Sigmoid colon (tissue), 7 donors: ENCODE data around the gene FLNB. TPM values are rescaled to one million over a fixed set of nuclear protein-coding genes. Genes with fewer than 3 reads are reported as not detected.
A peak's percentile ranks its signal among the peaks of the same experiment; 100 is the strongest.

Experiments
- DNase-seq: peaks from one replicate; pipeline ENCODE4 v3.0.0-alpha.2; 2019
- H3K27ac ChIP-seq, 4 donors: fragments of 200-600 bp; sonication (generic); one replicate each; pipeline ENCODE4 v1.5.1; 2016 to 2019; ENCODE audit warnings: mild to moderate bottlenecking in 1 of 4
- H3K27me3 ChIP-seq, 3 donors: fragments of 200-600 bp; sonication (generic); one replicate each; pipeline ENCODE4 v1.5.1; 2019; ENCODE audit warnings: mild to moderate bottlenecking in 1 of 3
- H3K36me3 ChIP-seq, 4 donors: fragments of 200-600 bp; sonication (generic); one replicate each; pipeline ENCODE4 v1.5.1; 2016 to 2019
- H3K4me1 ChIP-seq, 4 donors: fragments of 200-600 bp; sonication (generic); one replicate each; pipeline ENCODE4 v1.5.1; 2017 to 2019
- H3K4me3 ChIP-seq, 4 donors: fragments of 200-600 bp; sonication (generic); one replicate each; pipeline ENCODE4 v1.5.1; 2017 to 2019; ENCODE audit warnings: mild to moderate bottlenecking in 2 of 4, moderate library complexity in 1 of 4
- H3K9me3 ChIP-seq, 4 donors: fragments of 200-600 bp in 3 of 4; sonication (generic) in 3 of 4; one replicate each; pipeline versions ENCODE4 v1.5.1 to v1.6.1; 2013 to 2019
- CTCF ChIP-seq, 4 experiments: fragments of 450-650 bp in 3 of 4; fragments of 200-600 bp in 1 of 4; IDR thresholded peaks; one replicate each; pipeline ENCODE4 v1.5.1; 2016 to 2019; ENCODE audit warnings: antibody characterized with exemption in 4 of 4, mild to moderate bottlenecking in 3 of 4, moderate library complexity in 2 of 4
- EP300 ChIP-seq, 4 donors: sonication (generic); formaldehyde crosslinking; IDR thresholded peaks; one replicate each; pipeline ENCODE4 v1.6.1; 2017; ENCODE audit warnings: antibody characterized with exemption in 4 of 4
- POLR2A ChIP-seq, 2 donors: fragments of 450-650 bp; IDR thresholded peaks; one replicate each; pipeline ENCODE4 v1.6.1; 2016; ENCODE audit warnings: antibody characterized with exemption in 2 of 2, mild to moderate bottlenecking in 2 of 2, moderate library complexity in 2 of 2
- POLR2AphosphoS5 ChIP-seq, 4 donors: sonication (generic); formaldehyde crosslinking; IDR thresholded peaks; one replicate each; pipeline ENCODE4 v1.6.1; 2017; ENCODE audit warnings: antibody characterized with exemption in 4 of 4
- WGBS, 2 donors: extraction: QIAGEN DNeasy Blood & Tissue Kit; methylation state at CpG; one replicate each; pipeline ENCODE4 v1.1.7; 2013; 5-methylcytosine and 5-hydroxymethylcytosine counted together
- intact Hi-C: fragments of 100-400 bp; cut with DNase I; formaldehyde crosslinking; loops from one replicate; pipeline ENCODE4 v1.15.1; 2023
- polyA plus RNA-seq, 3 donors: library from polyadenylated mRNA; stranded (reverse); fragments of 200-250 nt; gene quantifications; one replicate each; pipeline ENCODE4 v1.2.3, GENCODE V29; 2013
- total RNA-seq, 4 donors: library from RNA; depleted of rRNA; stranded (reverse); fragments of >200 nt; gene quantifications; one replicate each; pipeline ENCODE4 v1.1.0, GENCODE V29; 2016
- donor health status: healthy with polysubstance abuse.
- donor health status: Bipolar disorder and iron deficiency.
- donor health status: healthy.

FLNB gene
- total and polyA plus RNA-seq, 7 donors, result 51.7 to 277 (median 109) TPM

- no peaks in the 10 kb centered on the region for H3K27me3 ChIP-seq
- intact Hi-C loops, result no loop called here
- no peaks in the 10 kb centered on the region for H3K9me3 ChIP-seq
- TF ChIP-seq EP300 (IDR thresholded peaks at IDR 0.05) (no peak), POLR2A (IDR thresholded peaks at IDR 0.05) (no peak), POLR2AphosphoS5 (IDR thresholded peaks at IDR 0.05) (no peak), CTCF (IDR thresholded peaks at IDR 0.05) (no peak)
- H3K27ac ChIP-seq, result peak overlapping the region in 3 of 4 donors; percentile 37 to 66 (median 52)
- WGBS, 2 donors, result 91 to 92% methylated on average over 14 of the region's 14 CpGs
- H3K4me1 ChIP-seq, result peaks cover 0 to 24% (median 15%) of the 10 kb centered on the region in 4 donors
- H3K4me3 ChIP-seq, result no peak overlapping the region
- DNase-seq, result no peak
- H3K36me3 ChIP-seq, result peaks cover 24 to 99% (median 71%) of the 10 kb centered on the region in 4 donors
Measured at GRCh38 chr3:58150130-58150809, 142.0 kb downstream of the FLNB start.

GRCh38 chr3:58150810-58151199, 142.6 kb downstream of the FLNB start:
- DNase-seq, result no peak
- Histone ChIP-seq H3K36me3 (peaks cover 24 to 99% (median 70%) of the 10 kb centered on the region in 4 donors), H3K27me3 (no peaks in the 10 kb centered on the region), H3K9me3 (no peaks in the 10 kb centered on the region), H3K27ac (peak overlapping the region in 3 of 4 donors; percentile 37 to 66 (median 52)), H3K4me1 (peaks cover 0 to 24% (median 15%) of the 10 kb centered on the region in 4 donors), H3K4me3 (no peak overlapping the region)
- no peak for TF ChIP-seq POLR2AphosphoS5 (IDR thresholded peaks at IDR 0.05)
- no peak for TF ChIP-seq CTCF (IDR thresholded peaks at IDR 0.05)
- TF ChIP-seq POLR2A (IDR thresholded peaks at IDR 0.05), result no peak
- no peak for TF ChIP-seq EP300 (IDR thresholded peaks at IDR 0.05)
- 84 to 92% methylated on average over 13 of the region's 13 CpGs for WGBS, 2 donors
- intact Hi-C loops, result no loop called here

GRCh38 chr3:58151637-58152036, 143.4 kb downstream of the FLNB start:
- Histone ChIP-seq H3K9me3 (no peaks in the 10 kb centered on the region), H3K27ac (peak overlapping the region in 2 of 4 donors; percentile 52 to 66), H3K4me3 (no peak overlapping the region), H3K36me3 (peaks cover 31 to 99% (median 69%) of the 10 kb centered on the region in 4 donors), H3K4me1 (peaks cover 0 to 29% (median 16%) of the 10 kb centered on the region in 4 donors), H3K27me3 (no peaks in the 10 kb centered on the region)
- TF ChIP-seq POLR2AphosphoS5 (IDR thresholded peaks at IDR 0.05) (peak in 3 of 4 donors; percentile 8 to 44 (median 9)), CTCF (IDR thresholded peaks at IDR 0.05) (no peak)
- WGBS, 2 donors, result 93 to 97% methylated on average over 3 of the region's 3 CpGs
- DNase-seq, result peak; percentile 80
- intact Hi-C loops, result no loop called here

- H3K36me3 ChIP-seq, result peaks cover 31 to 93% (median 64%) of the 10 kb centered on the region in 4 donors
- H3K4me1 ChIP-seq, result peaks cover 0 to 37% (median 22%) of the 10 kb centered on the region in 4 donors
- H3K27me3 ChIP-seq, result no peaks in the 10 kb centered on the region
- intact Hi-C loops, result no loop called here
- 94 to 96% methylated on average over 17 of the region's 17 CpGs for WGBS, 2 donors
- DNase-seq, result no peak
- H3K27ac ChIP-seq, result peak overlapping the region in 3 of 4 donors; percentile 20 to 66 (median 52)
- H3K9me3 ChIP-seq, result no peaks in the 10 kb centered on the region
- TF ChIP-seq CTCF (IDR thresholded peaks at IDR 0.05) (no peak), EP300 (IDR thresholded peaks at IDR 0.05) (no peak), POLR2AphosphoS5 (IDR thresholded peaks at IDR 0.05) (no peak), POLR2A (IDR thresholded peaks at IDR 0.05) (no peak)
- H3K4me3 ChIP-seq, result no peak overlapping the region
Measured at GRCh38 chr3:58152225-58153015, 144.2 kb downstream of the FLNB start.
